CD8-positive, alpha-beta memory T cell (primary cell): ENCODE data around the gene NPTX2. TPM values are rescaled to one million over a fixed set of nuclear protein-coding genes. Genes with fewer than 3 reads are reported as not detected.

Experiments used
- CTCF ChIA-PET: fragments of 350-600 bp; sonication (Branson Sonifier 250); formaldehyde crosslinking; loops from one replicate; lab custom pipeline; 2021; ENCODE audit warnings: antibody characterized with exemption; lab: Charles Lee
- POLR2A ChIA-PET: fragments of 350-600 bp; sonication (Branson Sonifier 250); formaldehyde crosslinking; loops from one replicate; lab custom pipeline; 2021; ENCODE audit warnings: antibody characterized with exemption; lab: Charles Lee
- DNase-seq, 5 donors: peaks; one replicate each; pipeline versions ENCODE4 v3.0.0 to v3.0.0-alpha.2; 2020 to 2022; ENCODE audit warnings: mixed read lengths in 1 of 5
- H3K27ac ChIP-seq: one replicate; pipeline ENCODE4 v1.7.0; 2013; ENCODE audit warnings: low read depth, mild to moderate bottlenecking, low read length, moderate library complexity
- H3K27me3 ChIP-seq: 2 replicates; pipeline ENCODE4 v1.7.0; 2013; ENCODE audit warnings: low read length, mild to moderate bottlenecking; ENCODE audit not compliant: insufficient read depth, poor library complexity, severe bottlenecking
- H3K36me3 ChIP-seq: 2 replicates; pipeline ENCODE4 v1.7.0; 2013; ENCODE audit warnings: mild to moderate bottlenecking, low read length, moderate library complexity; ENCODE audit not compliant: insufficient read depth
- H3K4me1 ChIP-seq: 2 replicates; pipeline ENCODE4 v1.7.0; 2013; ENCODE audit warnings: mild to moderate bottlenecking, low read length, moderate library complexity; ENCODE audit not compliant: insufficient read depth
- H3K4me3 ChIP-seq: 2 replicates; pipeline ENCODE4 v1.7.0; 2013; ENCODE audit warnings: mild to moderate bottlenecking, low read length
- H3K9me3 ChIP-seq: 2 replicates; pipeline ENCODE4 v1.7.0; 2013; ENCODE audit warnings: mild to moderate bottlenecking, low read length
- H3K27ac Mint-ChIP-seq, 8 donors: one replicate each; pipeline ENCODE4 v1.8.0; 2020 to 2021; ENCODE audit warnings: mixed read lengths in 8 of 8, mild to moderate bottlenecking in 6 of 8, inconsistent platforms in 3 of 8, moderate library complexity in 3 of 8
- H3K27me3 Mint-ChIP-seq, 2 donors: one replicate each; pipeline ENCODE4 v1.8.0; 2020 to 2021; ENCODE audit warnings: mixed read lengths in 2 of 2, mild to moderate bottlenecking in 1 of 2, moderate library complexity in 1 of 2
- H3K36me3 Mint-ChIP-seq, 3 donors: one replicate each; pipeline ENCODE4 v1.8.0; 2020 to 2021; ENCODE audit warnings: mixed read lengths in 3 of 3, inconsistent platforms in 1 of 3, mild to moderate bottlenecking in 1 of 3
- H3K4me1 Mint-ChIP-seq, 3 donors: one replicate each; pipeline ENCODE4 v1.8.0; 2020 to 2021; ENCODE audit warnings: mixed read lengths in 3 of 3, inconsistent platforms in 1 of 3, mild to moderate bottlenecking in 1 of 3
- H3K4me3 Mint-ChIP-seq, 7 donors: one replicate each; pipeline ENCODE4 v1.8.0; 2020 to 2021; ENCODE audit warnings: mixed read lengths in 7 of 7, mild to moderate bottlenecking in 6 of 7, moderate library complexity in 4 of 7, inconsistent platforms in 2 of 7
- H3K9me3 Mint-ChIP-seq, 5 donors: one replicate each; pipeline ENCODE4 v1.8.0; 2020 to 2022; ENCODE audit warnings: mixed read lengths in 5 of 5, mild to moderate bottlenecking in 3 of 5, moderate library complexity in 2 of 5, inconsistent platforms in 1 of 5
- polyA plus RNA-seq: library from polyadenylated mRNA; unstranded; fragments of 300-500 nt; fragmentation: Illumina TruSeq; gene quantifications from one replicate; pipeline ENCODE4 v1.2.3, GENCODE V29; 2021
- total RNA-seq, 2 experiments: library from RNA; stranded (reverse); gene quantifications; one replicate each; pipeline ENCODE4 v1.2.3, GENCODE V29; 2021

Gene NPTX2
- total and polyA plus RNA-seq, 3 experiments from 2014 or later = 0.16 TPM; not detected in 2

DNA sequence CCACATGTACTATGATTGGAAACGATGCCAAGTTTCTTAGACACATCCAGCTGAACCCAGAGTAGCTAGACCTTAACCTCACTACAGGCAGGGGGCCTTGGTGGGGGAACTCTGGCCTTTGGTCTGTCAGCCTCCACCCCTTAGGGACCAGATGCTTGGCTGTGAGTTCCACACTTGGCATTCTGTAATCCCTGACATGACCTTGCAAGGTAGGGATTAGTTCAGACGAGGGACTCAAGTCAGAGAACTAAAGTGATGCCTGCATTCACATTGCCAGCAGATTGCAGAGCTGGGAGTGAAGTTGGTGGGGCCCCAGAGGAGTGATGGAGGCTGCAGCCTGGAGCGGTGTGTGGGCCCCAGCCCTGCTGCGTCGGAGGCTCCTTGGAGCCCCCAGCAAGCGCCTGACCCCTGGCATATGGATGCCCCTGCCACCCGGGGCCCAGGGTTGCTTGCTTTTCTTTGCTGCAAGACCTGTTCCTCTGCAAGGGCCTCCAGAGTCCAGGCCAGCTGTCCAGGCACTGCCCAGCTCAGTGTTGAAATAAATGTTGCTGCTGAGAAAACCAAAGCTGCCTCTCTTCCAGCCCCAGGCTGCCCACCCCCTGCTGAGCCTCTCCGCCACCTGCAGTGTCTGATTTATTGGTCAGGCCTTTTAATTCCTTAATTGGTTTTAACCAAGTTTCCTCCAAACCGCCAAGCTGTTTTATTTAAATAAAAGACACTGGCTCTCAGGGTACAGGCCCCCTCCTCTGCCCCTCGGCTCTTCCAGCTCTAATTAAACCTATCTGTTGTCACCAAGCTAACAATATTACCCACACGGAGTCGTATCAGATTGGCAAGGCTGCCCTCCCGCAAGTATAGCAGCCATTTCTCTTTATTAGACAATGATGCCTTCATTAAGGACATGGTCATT, 4.7 kb downstream of the NPTX2 start:
- Mint-ChIP-seq H3K4me3 (no peak overlapping the region), H3K9me3 (peaks cover 0 to 4% (median 0%) of the 10 kb centered on the region in 5 donors), H3K27me3 (peaks cover 12 to 38% of the 10 kb centered on the region in 2 donors), H3K36me3 (no peaks in the 10 kb centered on the region), H3K27ac (no peak overlapping the region), H3K4me1 (peaks cover 0 to 7% (median 4%) of the 10 kb centered on the region in 3 donors)
- no peaks in the 10 kb centered on the region for H3K36me3 ChIP-seq
- no peak for DNase-seq
- ChIA-PET POLR2A (no interaction called here), CTCF (no interaction called here)
- H3K4me3 ChIP-seq = no peak overlapping the region
- H3K27ac ChIP-seq = no peak overlapping the region
- H3K4me1 ChIP-seq = no peaks in the 10 kb centered on the region
- H3K9me3 ChIP-seq = no peaks in the 10 kb centered on the region
- H3K27me3 ChIP-seq = no peaks in the 10 kb centered on the region

DNA sequence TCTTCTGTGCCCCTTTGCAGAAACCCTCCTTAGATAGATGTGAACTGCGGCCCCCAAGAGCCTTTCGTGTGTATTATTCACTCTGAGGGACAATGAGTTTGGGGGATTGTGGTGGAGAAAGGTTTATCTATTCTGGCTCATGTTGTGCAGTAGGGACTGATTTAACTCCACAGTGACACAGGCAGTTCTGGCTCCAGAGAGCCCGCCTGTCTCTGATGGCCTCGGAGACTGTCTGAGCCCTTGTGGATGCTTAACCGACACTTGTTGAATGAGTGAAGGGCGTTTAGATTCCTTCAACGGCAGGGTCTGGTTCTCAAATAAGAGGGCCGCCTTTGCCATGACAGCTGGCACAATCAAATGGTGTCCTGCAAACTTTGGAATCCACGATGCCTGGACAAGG, 5.8 kb downstream of the NPTX2 start:
- Histone ChIP-seq H3K27ac (no peak overlapping the region), H3K4me3 (no peak overlapping the region), H3K27me3 (no peaks in the 10 kb centered on the region), H3K4me1 (no peaks in the 10 kb centered on the region), H3K36me3 (no peaks in the 10 kb centered on the region), H3K9me3 (no peaks in the 10 kb centered on the region)
- DNase-seq = no peak
- H3K9me3 Mint-ChIP-seq = peaks cover 0 to 4% (median 0%) of the 10 kb centered on the region in 5 donors
- no peak overlapping the region for H3K27ac Mint-ChIP-seq
- H3K4me1 Mint-ChIP-seq = peaks cover 0 to 7% (median 4%) of the 10 kb centered on the region in 3 donors
- H3K36me3 Mint-ChIP-seq = no peaks in the 10 kb centered on the region
- H3K4me3 Mint-ChIP-seq = no peak overlapping the region
- ChIA-PET POLR2A (no interaction called here), CTCF (no interaction called here)
- H3K27me3 Mint-ChIP-seq = peaks cover 10 to 38% of the 10 kb centered on the region in 2 donors

DNA sequence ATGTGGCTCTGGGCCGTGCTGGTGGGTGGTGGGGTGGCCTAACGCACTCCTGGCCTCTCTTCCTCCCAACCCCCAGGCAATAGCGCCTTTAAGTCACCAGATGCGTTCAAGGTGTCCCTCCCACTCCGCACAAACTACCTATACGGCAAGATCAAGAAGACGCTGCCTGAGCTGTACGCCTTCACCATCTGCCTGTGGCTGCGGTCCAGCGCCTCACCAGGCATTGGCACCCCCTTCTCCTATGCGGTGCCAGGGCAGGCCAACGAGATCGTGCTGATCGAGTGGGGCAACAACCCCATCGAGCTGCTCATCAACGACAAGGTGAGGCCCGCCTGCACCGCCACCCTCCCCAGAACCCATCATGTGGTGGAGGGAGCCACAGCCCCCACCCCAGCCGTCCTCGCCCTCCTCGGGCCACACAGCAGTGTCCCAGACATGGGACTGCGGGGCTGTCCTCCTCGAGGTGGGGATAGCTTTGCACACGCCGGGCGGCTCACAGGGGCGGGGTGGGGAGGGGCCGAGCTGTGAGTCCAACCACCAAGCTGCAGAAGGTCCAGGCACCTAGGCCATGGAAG, 7.8 kb downstream of the NPTX2 start:
- H3K27ac ChIP-seq = no peak overlapping the region
- no peak overlapping the region for H3K27ac Mint-ChIP-seq
- POLR2A ChIA-PET = no interaction called here
- H3K4me1 ChIP-seq = no peaks in the 10 kb centered on the region
- no peaks in the 10 kb centered on the region for H3K9me3 ChIP-seq
- no peak for DNase-seq
- H3K9me3 Mint-ChIP-seq = peaks cover 0 to 4% (median 0%) of the 10 kb centered on the region in 5 donors
- no peak overlapping the region for H3K4me3 ChIP-seq
- peaks cover 0 to 2% (median 0%) of the 10 kb centered on the region in 3 donors for H3K36me3 Mint-ChIP-seq
- H3K4me1 Mint-ChIP-seq = no peaks in the 10 kb centered on the region
- H3K27me3 ChIP-seq = no peaks in the 10 kb centered on the region
- no peaks in the 10 kb centered on the region for H3K36me3 ChIP-seq
- peak overlapping the region in 1 of 7 donors; percentile 32 for H3K4me3 Mint-ChIP-seq
- H3K27me3 Mint-ChIP-seq = peaks cover 10 to 31% of the 10 kb centered on the region in 2 donors
- CTCF ChIA-PET = no interaction called here

DNA sequence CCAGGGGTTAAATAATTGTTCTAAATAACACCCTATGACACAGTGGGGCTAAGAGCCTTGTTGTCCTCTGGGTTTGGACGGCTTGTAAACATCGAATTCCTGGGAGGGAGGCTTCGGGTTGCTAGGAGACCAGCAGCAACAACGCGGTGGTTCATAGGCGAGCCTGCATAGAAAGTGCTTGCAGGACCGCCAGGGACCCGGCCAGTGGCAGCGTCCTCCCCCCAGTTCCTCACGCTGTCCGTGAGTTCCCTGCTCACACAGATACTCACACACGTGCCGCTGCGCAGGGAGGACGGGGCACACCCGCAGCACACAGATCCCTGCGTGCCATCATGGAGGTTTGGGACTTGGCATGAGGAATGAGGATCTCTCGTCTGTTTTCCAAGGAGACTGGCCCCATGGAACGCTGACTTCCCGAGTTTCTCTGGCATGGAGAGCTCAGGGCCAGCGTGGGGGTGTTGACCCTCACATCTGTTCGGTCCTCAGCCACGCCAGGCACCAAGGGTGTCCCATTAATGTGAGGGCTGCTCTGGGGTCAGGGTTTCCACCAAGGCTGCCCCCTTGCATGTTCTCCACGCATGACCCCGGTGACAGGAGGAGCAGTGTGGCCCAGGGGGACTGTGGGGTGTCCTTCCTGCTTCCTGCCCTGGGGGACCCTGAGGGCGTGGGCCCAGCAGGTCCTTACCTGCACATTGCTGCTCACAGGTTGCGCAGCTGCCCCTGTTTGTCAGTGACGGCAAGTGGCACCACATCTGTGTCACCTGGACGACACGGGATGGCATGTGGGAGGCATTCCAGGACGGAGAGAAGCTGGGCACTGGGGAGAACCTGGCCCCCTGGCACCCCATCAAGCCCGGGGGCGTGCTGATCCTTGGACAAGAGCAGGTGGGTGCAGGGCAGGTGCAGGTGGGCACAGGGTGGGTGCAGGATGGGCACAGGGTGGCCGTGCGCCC, 9.7 kb downstream of the NPTX2 start:
- no peak overlapping the region for H3K4me3 ChIP-seq
- no peaks in the 10 kb centered on the region for H3K36me3 ChIP-seq
- peaks cover 0 to 2% (median 0%) of the 10 kb centered on the region in 3 donors for H3K36me3 Mint-ChIP-seq
- H3K9me3 ChIP-seq = no peaks in the 10 kb centered on the region
- H3K4me1 Mint-ChIP-seq = no peaks in the 10 kb centered on the region
- no peak for DNase-seq
- no peaks in the 10 kb centered on the region for H3K4me1 ChIP-seq
- peaks cover 0 to 7% (median under 1%) of the 10 kb centered on the region in 5 donors for H3K9me3 Mint-ChIP-seq
- no peak overlapping the region for H3K4me3 Mint-ChIP-seq
- ChIA-PET CTCF (no interaction called here), POLR2A (no interaction called here)
- H3K27ac ChIP-seq = no peak overlapping the region
- no peaks in the 10 kb centered on the region for H3K27me3 ChIP-seq
- no peak overlapping the region for H3K27ac Mint-ChIP-seq
- peaks cover 4 to 22% of the 10 kb centered on the region in 2 donors for H3K27me3 Mint-ChIP-seq

DNA sequence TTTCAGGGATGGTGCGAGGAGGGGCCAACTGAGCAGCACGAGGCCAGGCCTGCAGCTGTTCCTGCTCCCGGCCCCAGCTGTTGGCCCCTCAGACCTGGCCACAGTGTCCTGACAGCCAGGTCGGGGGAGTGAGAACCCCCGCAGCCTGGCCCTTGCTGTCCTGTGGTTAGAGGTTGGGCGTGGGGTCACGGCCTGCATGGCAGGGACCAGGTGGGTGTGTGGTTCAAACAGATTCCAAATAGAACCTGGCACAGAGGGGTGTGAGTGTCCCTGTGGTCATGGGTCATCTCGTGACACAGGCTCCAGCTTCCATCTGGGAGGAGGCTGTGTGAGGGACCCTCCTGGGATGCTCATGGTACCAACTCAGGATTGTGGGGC, 10.3 kb downstream of the NPTX2 start:
- CTCF ChIA-PET = no interaction called here
- no peaks in the 10 kb centered on the region for H3K9me3 ChIP-seq
- no peaks in the 10 kb centered on the region for H3K4me1 Mint-ChIP-seq
- no peak overlapping the region for H3K4me3 Mint-ChIP-seq
- H3K9me3 Mint-ChIP-seq = peaks cover 4 to 9% (median 7%) of the 10 kb centered on the region in 5 donors
- no peaks in the 10 kb centered on the region for H3K4me1 ChIP-seq
- H3K36me3 ChIP-seq = no peaks in the 10 kb centered on the region
- H3K27me3 ChIP-seq = no peaks in the 10 kb centered on the region
- H3K36me3 Mint-ChIP-seq = peaks cover 0 to 4% (median 2%) of the 10 kb centered on the region in 3 donors
- H3K27ac ChIP-seq = no peak overlapping the region
- POLR2A ChIA-PET = no interaction called here
- H3K4me3 ChIP-seq = no peak overlapping the region
- no peak for DNase-seq
- peaks cover 4 to 17% of the 10 kb centered on the region in 2 donors for H3K27me3 Mint-ChIP-seq
- H3K27ac Mint-ChIP-seq = no peak overlapping the region

DNA sequence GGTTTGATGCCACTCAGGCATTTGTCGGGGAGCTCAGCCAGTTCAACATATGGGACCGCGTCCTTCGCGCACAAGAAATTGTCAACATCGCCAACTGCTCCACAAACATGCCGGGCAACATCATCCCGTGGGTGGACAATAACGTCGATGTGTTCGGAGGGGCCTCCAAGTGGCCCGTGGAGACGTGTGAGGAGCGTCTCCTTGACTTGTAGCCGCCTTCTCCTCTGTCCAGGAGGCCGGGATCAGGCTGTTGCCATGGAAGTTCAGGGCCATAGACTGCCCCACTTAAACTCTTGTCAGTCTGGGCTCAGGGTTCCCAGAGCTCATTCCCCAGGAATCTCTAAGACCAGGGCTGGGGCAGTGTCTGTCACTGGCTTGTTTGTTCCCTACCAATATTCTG, 11.3 kb downstream of the NPTX2 start:
- H3K4me3 ChIP-seq = no peak overlapping the region
- no peaks in the 10 kb centered on the region for H3K4me1 Mint-ChIP-seq
- H3K9me3 ChIP-seq = no peaks in the 10 kb centered on the region
- H3K27me3 Mint-ChIP-seq = peaks cover 4 to 13% of the 10 kb centered on the region in 2 donors
- no peaks in the 10 kb centered on the region for H3K4me1 ChIP-seq
- CTCF ChIA-PET = no interaction called here
- POLR2A ChIA-PET = no interaction called here
- peaks cover 8 to 13% (median 9%) of the 10 kb centered on the region in 5 donors for H3K9me3 Mint-ChIP-seq
- no peaks in the 10 kb centered on the region for H3K27me3 ChIP-seq
- no peak overlapping the region for H3K27ac ChIP-seq
- H3K4me3 Mint-ChIP-seq = no peak overlapping the region
- no peak overlapping the region for H3K27ac Mint-ChIP-seq
- no peaks in the 10 kb centered on the region for H3K36me3 ChIP-seq
- H3K36me3 Mint-ChIP-seq = peaks cover 0 to 5% (median 2%) of the 10 kb centered on the region in 3 donors
- DNase-seq = no peak

DNA sequence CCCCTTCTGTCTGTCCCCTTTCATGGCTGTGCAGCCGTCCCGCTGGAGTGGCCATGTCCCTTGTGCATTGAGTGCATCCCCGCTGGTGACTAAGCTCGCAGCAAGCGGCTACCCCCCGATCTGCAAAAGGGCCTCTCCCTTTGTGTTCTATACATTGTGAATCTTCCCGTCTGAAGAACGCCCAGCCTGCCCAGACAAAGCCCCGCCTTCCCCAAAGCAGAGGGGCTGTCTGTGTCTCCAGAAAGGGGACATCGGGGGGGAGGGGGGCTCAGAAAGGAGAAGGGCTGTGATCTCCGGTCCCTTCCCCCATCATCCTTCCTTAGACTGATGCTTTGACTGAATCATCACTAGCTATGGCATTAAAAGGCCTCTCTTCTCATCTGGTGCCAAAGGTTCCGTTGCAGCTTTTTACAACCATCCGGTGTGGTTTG, 11.9 kb downstream of the NPTX2 start:
- H3K4me1 Mint-ChIP-seq = no peaks in the 10 kb centered on the region
- POLR2A ChIA-PET = no interaction called here
- Histone ChIP-seq H3K9me3 (no peaks in the 10 kb centered on the region), H3K4me3 (no peak overlapping the region), H3K27ac (no peak overlapping the region), H3K36me3 (no peaks in the 10 kb centered on the region), H3K27me3 (no peaks in the 10 kb centered on the region), H3K4me1 (no peaks in the 10 kb centered on the region)
- CTCF ChIA-PET = no interaction called here
- DNase-seq = no peak
- no peak overlapping the region for H3K27ac Mint-ChIP-seq
- peaks cover 8 to 13% (median 9%) of the 10 kb centered on the region in 5 donors for H3K9me3 Mint-ChIP-seq
- no peak overlapping the region for H3K4me3 Mint-ChIP-seq
- peaks cover 4 to 13% of the 10 kb centered on the region in 2 donors for H3K27me3 Mint-ChIP-seq
- H3K36me3 Mint-ChIP-seq = peaks cover 0 to 5% (median 2%) of the 10 kb centered on the region in 3 donors
